ENCODE measurements around the gene MSGN1.

Gene MSGN1

GRCh38 chr2:17835516-17835915 is 19.3 kb downstream of the MSGN1 start:
- no peak overlapping the region for H3K4me3 ChIP-seq (ENCODE audit: low read depth, low read length)
- no peaks in the 10 kb centered on the region for H3K4me1 ChIP-seq
- no peaks in the 10 kb centered on the region for H3K36me3 ChIP-seq (ENCODE audit: control insufficient read depth, insufficient read depth, low read length)
- no peaks in the 10 kb centered on the region for H3K9me3 ChIP-seq (ENCODE audit: control insufficient read depth, low read length)
- no peak overlapping the region for H2AFZ ChIP-seq
- no peaks in the 10 kb centered on the region for H3K79me2 ChIP-seq
- no peak overlapping the region for H3K4me2 ChIP-seq (ENCODE audit: low read length)
- no peak for TF ChIP-seq CTCF (IDR thresholded peaks at IDR 0.05)
- no peaks in the 10 kb centered on the region for H3K27me3 ChIP-seq (ENCODE audit: control insufficient read depth, insufficient read depth, low read length)
- no peak overlapping the region for H3K27ac ChIP-seq
- H3K9ac ChIP-seq, result no peak overlapping the region

- Histone ChIP-seq H3K36me3 (ENCODE audit: control insufficient read depth, insufficient read depth, low read length) (no peaks in the 10 kb centered on the region), H3K4me1 (no peaks in the 10 kb centered on the region), H3K9me3 (ENCODE audit: control insufficient read depth, low read length) (no peaks in the 10 kb centered on the region), H3K79me2 (no peaks in the 10 kb centered on the region), H2AFZ (no peak overlapping the region), H3K27ac (no peak overlapping the region), H3K27me3 (ENCODE audit: control insufficient read depth, insufficient read depth, low read length) (no peaks in the 10 kb centered on the region), H3K9ac (no peak overlapping the region), H3K4me3 (ENCODE audit: low read depth, low read length) (no peak overlapping the region), H3K4me2 (ENCODE audit: low read length) (no peak overlapping the region)
- no peak for TF ChIP-seq CTCF (IDR thresholded peaks at IDR 0.05)
Measured at GRCh38 chr2:17839959-17840358, 23.7 kb downstream of the MSGN1 start.

- Histone ChIP-seq H3K36me3 (ENCODE audit: control insufficient read depth, insufficient read depth, low read length) (no peaks in the 10 kb centered on the region), H3K4me3 (ENCODE audit: low read depth, low read length) (no peak overlapping the region), H3K27ac (no peak overlapping the region), H3K79me2 (no peaks in the 10 kb centered on the region), H3K9me3 (ENCODE audit: control insufficient read depth, low read length) (no peaks in the 10 kb centered on the region), H3K27me3 (ENCODE audit: control insufficient read depth, insufficient read depth, low read length) (no peaks in the 10 kb centered on the region), H3K4me1 (no peaks in the 10 kb centered on the region), H3K9ac (no peak overlapping the region), H3K4me2 (ENCODE audit: low read length) (no peak overlapping the region), H2AFZ (no peak overlapping the region)
- no peak for TF ChIP-seq CTCF (IDR thresholded peaks at IDR 0.05)
Measured at GRCh38 chr2:17843457-17843856, 27.2 kb downstream of the MSGN1 start.

GRCh38 chr2:17845806-17846205 is 29.5 kb downstream of the MSGN1 start:
- Histone ChIP-seq H3K4me1 (no peaks in the 10 kb centered on the region), H3K9me3 (ENCODE audit: control insufficient read depth, low read length) (no peaks in the 10 kb centered on the region), H3K27ac (no peak overlapping the region), H3K4me3 (ENCODE audit: low read depth, low read length) (no peak overlapping the region), H3K27me3 (ENCODE audit: control insufficient read depth, insufficient read depth, low read length) (no peaks in the 10 kb centered on the region), H3K9ac (no peak overlapping the region), H2AFZ (no peak overlapping the region), H3K4me2 (ENCODE audit: low read length) (no peak overlapping the region), H3K79me2 (no peaks in the 10 kb centered on the region), H3K36me3 (ENCODE audit: control insufficient read depth, insufficient read depth, low read length) (no peaks in the 10 kb centered on the region)
- TF ChIP-seq CTCF (IDR thresholded peaks at IDR 0.05), result no peak

GRCh38 chr2:17846676-17847075 is 30.4 kb downstream of the MSGN1 start:
- H3K4me1 ChIP-seq, result no peaks in the 10 kb centered on the region
- no peaks in the 10 kb centered on the region for H3K9me3 ChIP-seq (ENCODE audit: control insufficient read depth, low read length)
- H3K4me3 ChIP-seq (ENCODE audit: low read depth, low read length), result no peak overlapping the region
- no peak overlapping the region for H2AFZ ChIP-seq
- TF ChIP-seq CTCF (IDR thresholded peaks at IDR 0.05), result no peak
- no peaks in the 10 kb centered on the region for H3K36me3 ChIP-seq (ENCODE audit: control insufficient read depth, insufficient read depth, low read length)
- H3K27me3 ChIP-seq (ENCODE audit: control insufficient read depth, insufficient read depth, low read length), result no peaks in the 10 kb centered on the region
- no peaks in the 10 kb centered on the region for H3K79me2 ChIP-seq
- no peak overlapping the region for H3K4me2 ChIP-seq (ENCODE audit: low read length)
- H3K9ac ChIP-seq, result no peak overlapping the region
- H3K27ac ChIP-seq, result no peak overlapping the region

All from parathyroid adenoma (tissue), 2 donors.